ENCODE data around the gene RAB40A.

Gene RAB40A

GRCh38 chrX:103519389-103519788 lies at the start of gene RAB40A:
TSS of gene RAB40A (minus strand) at chrX:103519489. CDS start at chrX:103500756, 18,733 bp downstream.
- no peak for DNase-seq (ENCODE audit: low spot score)

GRCh38 chrX:103565752-103566151 lies 46.5 kb upstream of the RAB40A start:
- no peak for DNase-seq (ENCODE audit: low spot score)

GRCh38 chrX:103565197-103565596 lies 45.9 kb upstream of the RAB40A start:
- DNase-seq (ENCODE audit: low spot score), result no peak

DNA sequence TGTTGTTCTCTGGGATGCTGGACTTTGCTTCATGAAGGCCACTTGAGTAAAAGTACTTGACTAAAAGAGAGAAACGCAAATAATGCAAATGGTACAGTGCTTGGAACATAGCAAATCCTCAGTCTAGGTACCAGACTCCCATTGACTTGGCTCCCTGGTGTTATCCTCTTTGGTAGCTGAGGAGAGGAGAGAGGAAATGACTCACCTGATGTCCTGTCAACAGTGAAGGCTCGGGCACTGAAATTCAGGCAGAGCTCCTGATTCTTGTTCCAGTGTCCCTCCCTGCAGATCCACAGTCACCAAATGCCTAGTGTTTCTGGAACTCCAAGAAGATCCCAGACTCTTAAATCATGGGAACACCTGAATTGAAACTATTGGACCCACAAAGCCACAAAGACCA lies 43.5 kb upstream of the RAB40A start:
- DNase-seq (ENCODE audit: low spot score), result no peak

DNA sequence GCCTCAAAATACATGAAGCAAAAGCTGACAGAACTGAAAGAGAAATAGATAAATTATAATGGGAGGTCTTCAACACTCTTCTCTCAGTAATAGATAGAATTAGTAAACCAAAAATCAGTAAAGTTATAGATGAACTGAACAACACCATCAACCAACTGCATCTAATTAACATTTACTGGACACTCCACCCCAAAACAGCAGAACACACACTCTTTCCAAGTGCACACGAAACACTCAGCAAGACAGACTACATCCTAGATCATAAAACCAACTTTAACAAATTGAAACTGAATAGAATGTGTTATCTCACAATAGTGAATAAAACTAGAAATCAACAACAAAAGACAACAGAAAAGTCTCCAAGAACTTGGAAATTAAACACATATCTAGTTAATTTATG lies 41.0 kb upstream of the RAB40A start:
- no peak for DNase-seq (ENCODE audit: low spot score)

- DNase-seq (ENCODE audit: low spot score), result no peak
Observed at GRCh38 chrX:103556963-103557612, 37.8 kb upstream of the RAB40A start.

GRCh38 chrX:103554687-103555424 lies 35.6 kb upstream of the RAB40A start:
- no peak for DNase-seq (ENCODE audit: low spot score)

GRCh38 chrX:103552236-103552635 lies 32.9 kb upstream of the RAB40A start:
- DNase-seq (ENCODE audit: low spot score), result no peak

- no peak for DNase-seq (ENCODE audit: low spot score)
Observed at GRCh38 chrX:103550415-103551051, 31.2 kb upstream of the RAB40A start.

GRCh38 chrX:103549916-103550315 lies 30.6 kb upstream of the RAB40A start:
- DNase-seq (ENCODE audit: low spot score), result no peak

DNA sequence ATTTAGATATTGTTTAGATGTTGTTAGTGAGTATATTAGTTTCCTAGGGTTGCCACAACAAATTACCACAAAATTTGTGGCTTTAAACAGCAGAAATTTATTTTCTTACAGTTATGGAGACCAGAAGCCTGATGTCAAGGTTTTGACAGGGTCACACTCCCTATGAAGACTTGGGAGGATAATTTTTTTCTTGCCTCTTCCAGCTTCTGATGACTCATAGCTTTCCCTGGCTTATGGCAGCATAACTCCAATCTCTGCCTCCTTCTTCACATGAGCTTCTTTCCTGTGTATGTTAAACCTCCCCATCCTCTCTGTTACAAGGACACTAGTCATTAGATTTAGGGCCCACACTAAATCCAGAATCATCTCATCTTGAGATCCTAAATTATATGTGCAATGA lies 20.9 kb upstream of the RAB40A start:
- DNase-seq (ENCODE audit: low spot score), result no peak

GRCh38 chrX:103539695-103540094 lies 20.4 kb upstream of the RAB40A start:
- no peak for DNase-seq (ENCODE audit: low spot score)

DNA sequence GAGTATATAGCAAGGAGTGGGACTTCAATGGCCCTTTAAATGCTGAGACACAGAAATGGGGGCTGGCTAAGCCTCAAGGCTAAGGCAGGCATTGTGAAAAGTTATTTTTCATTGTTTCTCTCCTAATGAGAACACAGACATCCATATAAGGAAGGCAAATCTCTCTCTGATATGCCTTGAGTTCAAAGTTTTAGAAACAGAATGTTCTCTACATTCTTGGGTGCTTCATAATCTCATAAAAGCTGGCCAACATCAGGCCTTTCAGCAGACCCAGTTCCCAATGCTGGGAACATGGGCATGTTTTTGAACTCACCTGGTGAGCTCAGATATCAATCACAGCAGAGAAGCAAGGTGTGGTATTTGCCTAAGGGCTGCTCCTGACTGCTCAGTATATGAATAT lies 19.4 kb upstream of the RAB40A start:
- no peak for DNase-seq (ENCODE audit: low spot score)

DNA sequence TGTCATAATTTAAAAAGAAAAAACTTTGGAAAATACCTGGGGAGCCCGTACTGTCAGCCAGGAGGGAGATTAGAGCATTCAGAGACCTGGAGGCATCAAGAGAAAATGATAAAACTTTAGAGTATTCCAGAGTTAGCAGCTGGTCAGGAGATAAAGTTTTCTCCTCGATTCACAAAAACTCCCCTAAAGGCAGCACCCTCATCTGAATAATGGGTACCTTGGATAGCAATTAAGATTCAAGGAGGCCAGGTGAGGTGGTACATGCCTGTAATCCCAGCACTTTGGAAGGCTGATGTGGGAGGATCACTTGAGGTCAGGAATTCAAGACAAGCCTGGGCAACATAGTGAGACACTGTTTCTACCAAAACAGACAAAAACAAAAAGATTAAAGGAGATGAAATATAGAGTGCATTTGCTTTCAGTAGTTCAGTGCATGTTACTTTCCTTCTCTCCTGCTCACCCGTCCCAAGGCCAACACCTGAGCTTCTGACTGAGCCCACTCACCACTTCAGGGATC lies 18.6 kb upstream of the RAB40A start:
- no peak for DNase-seq (ENCODE audit: low spot score)

- DNase-seq (ENCODE audit: low spot score), result no peak
Observed at GRCh38 chrX:103536732-103537131, 17.4 kb upstream of the RAB40A start.

GRCh38 chrX:103536071-103536470 lies 16.8 kb upstream of the RAB40A start:
- no peak for DNase-seq (ENCODE audit: low spot score)

- no peak for DNase-seq (ENCODE audit: low spot score)
Observed at GRCh38 chrX:103535206-103535605, 15.9 kb upstream of the RAB40A start.

- peak; percentile 31 for DNase-seq (ENCODE audit: low spot score)
Observed at GRCh38 chrX:103533511-103534216, 14.4 kb upstream of the RAB40A start.

GRCh38 chrX:103531002-103531401 lies 11.7 kb upstream of the RAB40A start:
- no peak for DNase-seq (ENCODE audit: low spot score)

GRCh38 chrX:103530545-103530944 lies 11.3 kb upstream of the RAB40A start:
- no peak for DNase-seq (ENCODE audit: low spot score)

DNA sequence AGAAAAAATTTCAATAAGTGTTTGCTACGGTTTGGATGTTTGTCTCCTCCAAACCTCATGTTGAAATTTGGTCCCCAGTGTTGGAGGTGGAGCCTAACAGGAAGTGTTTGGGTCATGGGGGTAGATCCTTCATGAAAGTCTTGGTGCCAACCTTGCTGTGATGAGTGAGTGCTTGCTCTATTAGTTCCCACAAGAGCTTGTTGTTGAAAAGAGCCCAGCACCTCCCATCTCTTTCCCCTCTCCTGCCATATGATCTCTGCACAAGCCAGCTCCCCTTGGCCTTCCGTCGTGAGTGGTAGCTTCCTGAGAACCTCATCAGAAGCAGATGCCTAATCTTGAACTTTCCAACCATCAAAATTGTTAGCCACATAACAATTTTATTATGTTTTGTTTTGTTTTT lies 10.3 kb upstream of the RAB40A start:
- DNase-seq (ENCODE audit: low spot score), result no peak

DNA sequence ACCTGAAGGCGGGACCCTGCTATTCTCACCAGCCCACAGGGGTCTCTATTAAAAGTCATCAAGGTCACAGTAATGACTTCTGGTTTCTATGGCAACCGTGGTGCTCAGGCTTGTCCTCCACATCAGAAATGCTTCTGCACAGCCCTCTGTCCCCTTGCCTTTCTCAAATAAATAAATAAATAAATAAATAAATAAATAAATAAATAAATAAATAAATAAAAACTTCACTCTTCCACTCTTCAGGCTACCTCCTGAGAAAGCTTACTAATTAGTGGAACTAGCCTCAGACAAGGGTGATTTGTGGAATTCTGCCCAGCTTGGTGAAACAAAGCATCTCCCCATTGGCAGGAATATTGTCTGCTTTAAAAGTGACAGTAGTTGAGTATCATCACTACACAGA lies 5.5 kb upstream of the RAB40A start:
- no peak for DNase-seq (ENCODE audit: low spot score)

All from LoVo (cell line).